Activated CD4-positive, alpha-beta T cell treated with anti-CD3 and anti-CD28 coated beads, Interleukin-2, amount 50 U/mL, for 1 hour (primary cell): ENCODE results near the gene SMIM7.

Source experiments
- DNase-seq: peaks from one replicate; pipeline ENCODE4 v3.0.0-alpha.2; 2020

The SMIM7 gene

DNA sequence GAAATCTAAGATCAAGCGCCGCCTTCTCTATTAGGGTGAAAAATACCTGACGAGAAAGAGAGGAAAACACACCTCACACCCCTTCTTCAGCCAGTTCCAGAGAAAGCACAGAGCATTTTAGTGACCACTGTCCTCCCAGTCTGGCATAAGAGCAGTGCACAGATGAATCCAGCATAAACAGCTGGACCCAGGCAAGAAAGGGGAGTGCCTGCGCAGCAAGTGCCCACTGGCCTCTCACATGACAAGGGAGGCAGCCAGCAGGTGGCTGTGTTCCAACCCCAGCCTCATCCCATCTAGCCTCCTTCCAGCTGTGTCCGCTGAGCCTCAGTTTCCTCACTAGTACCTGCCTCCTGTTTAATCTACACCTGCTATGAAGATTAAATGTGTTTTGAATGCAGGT is 39.9 kb downstream of the SMIM7 start:
- DNase-seq = no peak

DNA sequence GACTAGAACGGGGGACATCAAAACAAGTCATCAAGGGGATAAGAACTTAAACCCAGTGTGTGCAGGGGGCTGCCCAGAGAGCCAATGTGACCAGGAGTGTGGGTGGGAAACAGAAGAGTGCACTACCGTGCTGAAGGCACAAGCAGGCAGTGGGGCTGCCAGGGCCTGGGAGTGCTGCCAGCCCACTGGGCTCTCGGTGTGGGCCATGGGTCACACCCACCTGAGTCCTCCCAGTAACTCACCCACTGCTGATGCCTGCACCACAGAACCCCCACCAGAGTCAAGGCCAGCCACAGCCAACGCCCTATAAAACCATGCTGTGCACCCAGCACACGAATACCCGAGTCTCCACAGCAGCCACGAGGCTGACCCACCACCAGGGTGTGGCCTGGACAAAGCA is 40.5 kb downstream of the SMIM7 start:
- no peak for DNase-seq

DNA sequence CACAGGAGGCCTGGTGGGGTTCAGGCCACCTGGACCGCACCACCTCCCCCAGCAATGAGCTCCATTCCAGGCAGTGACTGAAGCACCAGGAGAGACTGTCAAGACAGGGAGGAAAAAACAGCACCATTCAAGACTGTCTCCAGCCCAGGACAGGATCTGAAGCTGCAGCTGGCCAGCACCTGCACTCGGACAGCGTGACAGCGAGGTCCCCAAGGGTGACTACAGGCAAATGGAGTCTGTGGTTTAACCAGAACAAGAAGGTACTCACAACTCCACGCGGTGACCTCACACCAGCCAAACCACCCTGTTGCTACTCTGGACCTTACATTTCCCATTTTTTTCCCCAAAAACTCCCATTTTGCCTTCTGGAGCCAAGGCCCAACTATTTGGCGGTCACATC is 41.7 kb downstream of the SMIM7 start:
- DNase-seq = no peak

DNA sequence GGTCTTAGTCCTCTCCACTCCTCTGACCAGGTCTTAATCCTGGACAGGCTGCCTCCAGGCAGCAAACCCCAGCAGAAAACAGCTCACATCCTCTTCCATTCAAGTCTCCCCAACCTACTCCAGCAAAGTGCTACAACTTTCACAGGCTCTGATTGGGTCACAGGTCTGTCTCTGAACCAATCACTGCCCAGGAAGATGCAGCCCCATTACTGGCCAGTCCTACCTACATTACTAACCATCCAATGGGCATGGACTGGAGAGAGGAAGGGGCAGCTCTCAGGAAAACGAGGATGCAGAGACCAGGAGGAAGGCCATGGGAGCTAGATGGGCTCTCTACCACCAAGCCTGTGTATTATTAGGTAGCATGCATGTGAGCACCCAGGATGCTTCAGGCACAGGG is 44.1 kb downstream of the SMIM7 start:
- no peak for DNase-seq

DNA sequence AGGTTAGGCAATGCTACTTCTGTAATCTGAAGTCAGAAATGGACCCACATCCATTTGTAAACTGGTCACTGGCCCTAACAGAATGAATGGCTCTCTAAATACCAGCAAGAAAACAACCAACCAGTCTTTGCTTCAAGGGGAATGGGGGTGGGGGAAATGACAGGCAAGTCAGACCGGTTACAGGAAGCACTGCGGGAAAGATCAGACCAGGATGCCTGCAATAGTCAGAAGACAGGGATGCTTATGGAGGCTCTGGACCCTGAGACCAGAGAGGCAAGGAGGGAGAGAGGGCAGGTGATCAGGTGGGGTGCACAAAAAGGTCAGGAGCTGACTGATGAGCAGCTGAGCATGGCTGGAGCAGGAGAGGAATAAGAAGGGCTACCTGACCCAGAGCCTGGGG is 45.0 kb downstream of the SMIM7 start:
- no peak for DNase-seq

DNA sequence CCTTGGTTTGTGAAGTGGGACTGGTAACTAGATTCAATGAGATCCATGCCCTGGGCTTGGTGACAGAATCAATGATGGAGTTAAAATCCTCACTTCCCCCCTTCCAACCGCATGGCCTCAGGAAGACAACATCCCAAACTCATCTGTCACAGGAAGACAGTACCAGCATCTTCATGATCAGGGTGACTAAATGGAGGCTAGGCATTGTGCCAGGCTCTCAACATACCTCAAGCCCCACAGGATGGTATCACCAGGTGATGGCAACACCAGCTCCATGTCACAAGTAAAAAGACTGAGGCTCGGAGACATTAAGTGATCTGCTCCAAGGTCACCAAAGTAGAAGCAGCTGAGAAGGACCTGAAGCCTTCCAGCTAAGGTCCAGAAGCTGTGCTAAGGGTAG is 46.1 kb downstream of the SMIM7 start:
- DNase-seq = no peak

DNA sequence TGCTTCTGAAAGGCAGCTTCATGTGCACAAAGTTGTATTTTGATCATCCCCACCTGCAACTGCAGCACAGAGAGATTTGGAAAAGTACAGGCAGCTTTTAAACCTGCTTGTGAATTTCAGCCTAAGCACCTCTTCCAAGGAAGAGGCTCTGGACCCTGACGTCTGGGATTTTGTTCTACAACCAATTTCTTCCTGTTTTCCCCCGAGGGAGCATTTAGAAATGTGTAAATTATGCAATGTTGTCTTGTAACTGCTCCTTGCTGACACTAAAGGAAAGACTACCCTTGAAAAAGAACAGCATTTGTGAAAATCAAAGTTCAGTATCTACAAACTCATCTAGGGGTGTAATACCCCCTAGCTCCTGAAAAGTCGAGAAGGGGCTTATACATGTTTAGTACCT is 47.3 kb downstream of the SMIM7 start:
- DNase-seq = no peak

DNA sequence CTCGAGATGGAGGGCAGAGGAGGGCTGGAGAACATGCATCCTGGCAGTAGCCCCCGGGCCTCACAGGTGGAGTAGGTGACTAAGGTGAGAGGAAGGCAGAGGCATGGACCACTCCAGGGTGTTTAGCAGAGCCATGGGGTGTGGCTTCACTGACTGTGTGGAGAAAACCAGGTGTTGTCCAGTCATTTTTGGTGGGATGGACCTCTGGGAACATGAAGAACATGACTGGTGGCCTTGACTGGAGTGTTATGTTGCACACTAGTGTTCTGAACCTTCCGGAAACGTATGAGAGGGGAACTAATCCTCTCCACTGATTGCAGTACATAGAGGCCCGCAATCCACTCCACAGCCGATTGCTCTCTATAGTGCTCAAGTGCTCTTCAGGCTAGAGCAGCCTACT is 48.8 kb downstream of the SMIM7 start:
- no peak for DNase-seq

DNA sequence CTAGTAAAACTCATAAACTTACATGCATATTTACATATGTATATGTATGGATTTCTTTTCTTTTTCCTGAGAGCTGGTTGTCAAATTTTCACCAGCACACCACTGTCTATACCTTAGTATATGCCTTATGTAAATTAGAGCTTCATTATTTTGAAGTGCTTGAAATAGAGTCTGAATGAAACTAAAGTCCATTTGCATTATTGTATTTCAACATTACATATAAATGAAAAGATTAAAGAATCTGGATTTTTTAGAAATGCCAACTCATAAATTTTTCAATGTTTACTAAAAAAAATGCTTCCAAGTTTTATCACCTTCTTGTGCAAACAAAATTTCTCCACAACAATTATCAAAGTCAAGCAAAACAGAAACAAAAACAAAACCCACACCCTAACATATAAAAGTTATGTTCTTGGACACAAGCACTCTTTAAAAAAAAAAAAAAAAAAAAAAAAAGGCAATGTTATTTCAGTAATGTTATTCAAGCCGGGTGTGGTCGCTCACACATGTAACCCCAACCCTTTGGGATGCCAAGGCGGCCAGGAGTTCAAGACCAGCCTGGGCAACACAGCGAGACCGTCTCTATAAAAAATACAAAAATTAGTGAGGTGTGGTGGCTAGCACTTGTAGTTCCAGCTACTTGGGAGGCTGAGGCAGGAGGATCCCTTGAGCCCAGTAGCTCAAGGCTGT is 50.3 kb downstream of the SMIM7 start:
- DNase-seq = no peak

DNA sequence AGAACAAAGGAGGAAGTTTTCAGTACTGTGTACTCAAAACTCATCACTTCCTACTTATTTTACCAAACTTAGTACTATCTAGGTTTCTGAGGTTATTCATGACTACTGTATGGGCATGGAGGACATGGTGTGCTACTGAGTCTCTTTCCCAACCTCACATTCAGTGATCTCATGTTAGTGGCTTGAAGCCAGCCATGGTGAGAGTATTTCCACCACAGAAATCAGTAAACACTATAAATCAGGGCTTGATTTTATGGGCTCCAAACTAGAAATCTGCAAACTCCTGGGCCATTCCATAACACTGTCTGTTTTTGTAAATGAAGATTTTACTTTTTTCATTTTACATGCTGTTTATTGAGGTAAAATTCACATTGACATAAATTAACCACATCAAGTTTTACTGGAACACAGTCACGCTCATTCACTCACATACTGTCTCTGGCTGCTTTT is 51.6 kb downstream of the SMIM7 start:
- DNase-seq = no peak

DNA sequence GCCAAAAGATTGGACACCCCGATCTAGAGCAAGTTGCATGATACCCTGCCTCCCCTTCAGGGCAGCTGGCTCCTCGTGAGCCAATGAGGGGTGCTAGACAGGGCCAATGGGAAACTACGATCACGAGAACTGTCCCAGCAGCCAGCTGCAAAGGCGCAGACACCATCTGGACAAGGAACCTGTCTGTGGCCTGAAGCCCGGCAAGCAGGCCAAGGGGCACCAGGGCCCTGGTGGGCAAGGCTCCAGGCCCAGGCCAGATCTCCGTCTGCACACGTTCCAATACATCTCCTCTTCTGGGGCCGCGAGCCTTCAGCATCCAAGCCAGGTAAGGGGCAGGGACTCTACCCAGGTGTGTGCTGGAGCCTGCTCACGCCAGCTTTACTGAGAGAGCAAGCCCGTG is 52.1 kb downstream of the SMIM7 start:
- no peak for DNase-seq

DNA sequence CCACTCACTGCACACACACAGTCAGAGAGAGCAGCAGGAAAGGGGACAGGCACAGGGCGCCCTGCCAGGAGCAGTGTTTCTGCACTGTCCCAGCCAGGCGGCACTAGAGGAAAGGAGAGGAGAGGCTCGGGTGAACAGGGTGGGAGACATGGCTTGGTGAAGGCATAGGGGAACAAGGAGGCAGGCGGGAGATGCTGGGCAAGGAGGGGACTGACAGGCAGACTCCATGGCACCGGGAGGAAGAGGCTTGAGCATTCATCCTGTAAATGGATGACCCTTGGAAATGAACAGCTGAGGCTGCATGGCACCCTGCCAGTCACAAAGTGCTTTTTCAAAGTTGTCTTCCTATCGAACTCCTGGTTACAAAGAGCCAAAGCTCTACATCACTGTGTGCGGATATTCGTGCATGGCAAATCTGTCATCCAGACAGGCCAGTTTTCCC is 54.4 kb downstream of the SMIM7 start:
- DNase-seq = no peak

DNA sequence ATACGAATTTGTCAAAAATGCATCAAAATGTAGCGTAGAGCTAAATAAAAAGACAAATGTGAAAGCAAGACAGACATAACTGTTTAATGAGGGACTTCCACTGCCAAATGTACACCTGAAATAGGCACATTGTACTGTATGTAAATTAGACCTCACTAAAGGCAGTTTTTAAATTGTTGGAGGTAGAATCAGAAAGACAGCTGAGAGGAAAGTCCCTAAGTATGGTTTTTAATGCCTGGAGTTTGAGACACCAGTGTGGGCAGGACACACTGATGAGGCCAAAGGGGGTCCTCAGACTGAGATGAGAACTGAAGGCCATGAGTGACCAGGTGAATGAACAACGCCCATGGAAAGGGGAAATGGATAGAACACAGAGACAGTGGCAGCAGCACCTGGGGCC is 54.8 kb downstream of the SMIM7 start:
- DNase-seq = no peak

DNA sequence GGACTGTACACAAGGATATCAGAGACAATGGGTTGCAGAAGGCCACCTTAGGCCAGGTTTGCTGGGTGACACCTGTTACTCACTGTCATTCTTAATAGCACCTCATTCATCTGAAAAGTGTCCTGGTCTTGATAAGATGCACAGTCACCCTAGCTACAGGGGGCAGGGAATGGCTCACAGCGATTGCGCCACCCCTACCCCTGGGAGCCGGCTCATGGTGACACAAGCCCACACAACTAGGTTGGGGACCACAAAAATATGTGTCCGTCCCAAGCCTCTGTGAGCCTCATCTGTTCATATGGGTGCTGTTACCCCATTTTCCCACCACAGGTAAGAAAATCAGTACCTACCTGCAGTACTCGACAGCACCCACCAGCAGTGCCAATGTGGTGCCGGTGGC is 55.3 kb downstream of the SMIM7 start:
- DNase-seq = no peak

DNA sequence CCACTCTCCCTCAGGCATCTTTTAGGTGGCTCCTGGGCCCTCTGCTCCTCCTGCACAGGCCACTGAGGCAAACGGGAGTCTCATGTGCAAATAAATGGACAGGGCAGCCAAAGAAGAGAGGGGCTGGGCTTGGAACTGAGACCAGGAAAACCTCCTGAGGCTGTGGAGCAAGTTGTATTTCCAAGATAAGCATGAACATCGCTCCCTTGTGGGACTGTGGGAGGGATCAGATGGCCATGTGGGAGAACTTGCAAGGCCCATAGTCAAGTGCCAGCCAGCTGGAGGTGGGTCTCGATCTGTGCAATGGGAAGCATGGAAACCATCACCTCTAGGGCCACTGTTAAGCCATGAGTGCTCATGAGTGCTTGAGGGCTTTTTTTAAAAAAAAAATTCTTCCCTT is 56.9 kb downstream of the SMIM7 start:
- no peak for DNase-seq

DNA sequence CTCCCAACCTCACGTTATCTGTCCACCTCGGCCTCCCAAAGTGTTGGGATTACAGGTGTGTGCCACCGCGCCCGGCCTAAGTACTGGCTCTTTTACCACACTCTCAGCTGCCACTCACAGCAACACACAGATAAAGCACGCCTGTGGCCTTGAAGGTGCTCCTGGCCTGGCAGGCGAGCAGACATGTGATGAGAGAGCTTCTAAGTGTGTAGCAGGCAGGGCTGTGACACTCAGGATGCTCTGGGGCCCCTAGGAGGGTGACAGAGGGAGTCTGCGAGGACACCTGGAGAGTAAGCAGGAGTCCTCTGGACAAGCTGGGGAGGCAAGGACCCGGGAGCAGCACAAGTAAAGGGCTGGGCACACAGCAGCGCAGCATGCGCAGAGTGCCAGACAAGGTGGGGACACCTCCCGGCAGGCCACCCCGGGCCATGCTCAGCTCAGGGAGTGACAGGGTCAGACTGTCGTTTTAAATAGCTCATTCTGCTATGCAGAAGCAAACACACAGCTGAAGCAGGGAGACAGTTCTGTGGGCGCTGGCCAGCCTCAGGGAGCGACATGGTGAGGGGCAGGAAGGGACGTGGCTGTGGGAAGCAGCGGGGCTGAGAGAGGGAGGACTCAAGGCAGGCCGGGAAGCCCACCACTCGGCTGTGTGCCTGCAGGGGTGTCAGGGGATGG is 58.4 kb downstream of the SMIM7 start:
- DNase-seq = no peak

DNA sequence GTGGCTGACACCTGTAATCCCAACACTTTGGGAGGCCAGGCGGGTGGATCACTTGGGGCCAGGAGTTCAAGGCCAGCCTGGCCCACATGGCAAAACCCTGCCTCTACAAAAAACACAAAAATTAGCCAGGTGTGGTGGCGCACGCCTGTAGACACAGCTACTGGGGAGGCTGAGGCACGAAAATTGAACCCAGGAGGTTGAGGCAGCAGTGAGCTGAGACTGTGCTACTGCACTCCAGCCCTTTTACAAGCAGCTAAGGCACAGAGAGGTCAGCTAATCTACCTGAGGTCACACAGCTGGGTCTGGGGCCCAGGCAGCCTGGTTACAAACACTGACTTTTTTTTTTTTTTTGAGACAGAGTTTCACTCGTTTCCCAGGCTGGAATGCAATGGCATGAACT is 59.1 kb downstream of the SMIM7 start:
- DNase-seq = no peak

DNA sequence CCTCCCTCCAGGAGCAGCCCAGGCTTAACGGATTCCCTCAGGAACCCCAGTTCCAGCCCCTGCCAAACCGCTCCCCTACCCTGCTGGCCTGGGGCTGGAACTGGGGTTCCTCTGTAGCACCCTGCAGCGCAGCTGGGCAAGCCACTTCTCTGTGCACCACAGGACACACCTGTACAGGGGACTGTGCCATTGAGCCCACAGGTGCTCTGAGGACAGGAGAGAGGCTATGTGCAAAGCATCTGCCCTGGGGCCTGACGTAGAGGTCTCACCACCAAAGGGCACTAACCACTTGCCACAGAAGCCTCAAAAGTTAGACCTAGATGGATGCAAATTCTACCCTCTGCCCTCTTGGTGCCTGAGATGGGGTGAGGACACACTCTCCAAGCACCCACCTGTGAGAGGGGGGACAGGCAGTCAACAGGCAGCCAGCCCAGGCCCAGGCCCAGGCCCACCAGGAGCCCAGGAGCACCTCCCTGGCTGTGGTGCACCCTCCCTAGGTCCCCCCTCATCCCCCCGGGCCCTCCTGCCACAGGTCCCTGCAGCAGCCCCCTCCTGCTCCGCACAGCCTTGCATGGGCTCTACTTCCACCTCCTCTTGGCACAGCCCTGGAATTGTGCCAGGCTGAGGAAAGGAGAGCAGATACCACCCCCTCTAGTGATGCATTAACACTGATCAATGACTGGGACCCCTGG is 60.1 kb downstream of the SMIM7 start:
- no peak for DNase-seq

DNA sequence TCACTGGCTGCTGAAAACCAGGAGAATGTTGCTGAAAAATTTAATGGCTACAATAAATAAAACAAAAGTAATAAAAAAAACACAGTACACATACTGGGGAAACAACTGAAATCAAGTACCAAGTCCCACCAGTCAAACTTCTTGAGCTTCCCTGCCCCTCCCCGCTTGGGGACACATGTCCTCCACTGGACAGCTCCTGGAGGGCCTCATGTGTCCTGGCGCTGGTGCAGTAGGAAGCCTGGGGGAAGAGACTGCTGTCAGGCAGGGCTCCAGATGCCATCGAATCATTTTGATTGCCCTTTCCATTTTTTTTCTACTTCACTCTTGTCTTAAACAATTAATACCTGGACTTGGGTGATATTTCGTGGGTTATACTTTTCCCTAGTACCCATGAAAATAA is 61.1 kb downstream of the SMIM7 start:
- DNase-seq = no peak

DNA sequence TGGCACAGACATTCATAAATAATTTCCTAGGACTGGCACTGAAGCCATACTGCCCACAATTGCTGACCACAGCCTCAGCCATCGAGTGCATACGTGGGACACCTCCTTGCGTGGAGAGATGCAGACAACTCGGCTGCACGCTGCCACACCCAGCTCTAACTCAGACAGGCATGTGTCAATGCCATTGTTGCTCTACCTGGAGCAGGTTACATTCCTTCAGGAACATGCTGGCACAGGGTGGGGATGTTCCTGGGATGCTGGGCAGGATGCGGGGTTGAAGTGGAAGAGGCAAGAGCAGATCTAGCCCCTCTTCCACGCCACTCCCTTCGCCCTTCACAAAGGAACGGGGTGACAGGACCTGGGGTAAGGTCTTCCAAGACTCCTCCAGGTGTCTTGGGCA is 63.5 kb downstream of the SMIM7 start:
- no peak for DNase-seq
